ENCODE measurements around the gene RAB34.

RAB34 gene

GRCh38 chr17:28758411-28759121 lies 40.9 kb upstream of the RAB34 start:
- no peak overlapping the region for H3K4me3 ChIP-seq (ENCODE audit: low read depth, low read length)
- DNase-seq (ENCODE audit: low read depth), result no peak
- no peak for TF ChIP-seq CTCF (conservative IDR thresholded peaks at IDR 0.05; ENCODE audit: low read depth, low read length)

GRCh38 chr17:28756049-28756804 lies 38.6 kb upstream of the RAB34 start:
- no peak overlapping the region for H3K4me3 ChIP-seq (ENCODE audit: low read depth, low read length)
- TF ChIP-seq CTCF (conservative IDR thresholded peaks at IDR 0.05; ENCODE audit: low read depth, low read length), result no peak
- no peak for DNase-seq (ENCODE audit: low read depth)

GRCh38 chr17:28755486-28755885 lies 37.8 kb upstream of the RAB34 start:
- TF ChIP-seq CTCF (conservative IDR thresholded peaks at IDR 0.05; ENCODE audit: low read depth, low read length), result no peak
- no peak overlapping the region for H3K4me3 ChIP-seq (ENCODE audit: low read depth, low read length)
- DNase-seq (ENCODE audit: low read depth), result peak; percentile 54

- no peak for DNase-seq (ENCODE audit: low read depth)
These were observed 34.1 kb upstream of the RAB34 start for GRCh38 chr17:28751600-28752366.

GRCh38 chr17:28750178-28751047 lies 32.7 kb upstream of the RAB34 start:
- peak; percentile 96 for DNase-seq (ENCODE audit: low read depth)
- H3K4me3 ChIP-seq (ENCODE audit: low read depth, low read length), result no peak overlapping the region
- peak; percentile 100 for TF ChIP-seq CTCF (conservative IDR thresholded peaks at IDR 0.05; ENCODE audit: low read depth, low read length)

More at GRCh38 chr17:28751600-28752366, 34.1 kb upstream of the RAB34 start:
- TF ChIP-seq CTCF (conservative IDR thresholded peaks at IDR 0.05; ENCODE audit: low read depth, low read length), result no peak
- no peak overlapping the region for H3K4me3 ChIP-seq (ENCODE audit: low read depth, low read length)

GRCh38 chr17:28749516-28750177 lies 32.0 kb upstream of the RAB34 start:
- TF ChIP-seq CTCF (conservative IDR thresholded peaks at IDR 0.05; ENCODE audit: low read depth, low read length), result no peak
- DNase-seq (ENCODE audit: low read depth), result no peak
- no peak overlapping the region for H3K4me3 ChIP-seq (ENCODE audit: low read depth, low read length)
